ENCODE data around the gene FGF18.

DNA sequence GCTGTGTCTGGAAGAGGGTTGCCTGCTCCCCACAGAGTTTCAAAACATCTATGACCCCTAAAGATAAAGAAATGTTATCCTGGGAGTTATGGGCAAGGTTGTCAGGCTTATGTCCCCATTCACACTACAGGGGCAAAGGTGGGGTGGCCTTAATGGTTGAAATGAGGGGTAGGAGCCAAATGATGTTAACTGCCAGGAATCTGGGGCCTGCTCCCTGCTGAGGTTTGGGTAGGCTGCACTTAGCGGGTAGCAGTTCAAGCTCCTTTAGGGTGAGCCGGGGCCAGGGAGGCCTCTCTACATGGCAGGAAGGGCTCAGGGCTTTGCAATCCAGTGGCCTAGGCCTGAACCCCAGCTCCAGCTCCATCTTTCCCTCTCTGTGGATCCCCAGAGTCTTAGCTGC is 3.0 kb downstream of the FGF18 start:
- TF ChIP-seq CTCF (IDR thresholded peaks at IDR 0.05) (no peak), POLR2AphosphoS5 (IDR thresholded peaks at IDR 0.05) (no peak), POLR2A (IDR thresholded peaks at IDR 0.05; ENCODE audit: low read depth) (no peak), EP300 (IDR thresholded peaks at IDR 0.05) (no peak)
